Stimulated activated CD8-positive, alpha-beta memory T cell treated with anti-CD3 and anti-CD28 coated beads, Interleukin-7, amount 100 ng/mL, for 4 hours (primary cell): ENCODE data around the gene SMYD3.

Experiments
- DNase-seq, 2 donors: peaks; one replicate each; pipeline ENCODE4 v3.0.0-alpha.2; 2020; ENCODE audit warnings: low read depth in 2 of 2

The SMYD3 gene

GRCh38 chr1:245915841-245916240, 591.2 kb downstream of the SMYD3 start:
- DNase-seq: no peak

DNA sequence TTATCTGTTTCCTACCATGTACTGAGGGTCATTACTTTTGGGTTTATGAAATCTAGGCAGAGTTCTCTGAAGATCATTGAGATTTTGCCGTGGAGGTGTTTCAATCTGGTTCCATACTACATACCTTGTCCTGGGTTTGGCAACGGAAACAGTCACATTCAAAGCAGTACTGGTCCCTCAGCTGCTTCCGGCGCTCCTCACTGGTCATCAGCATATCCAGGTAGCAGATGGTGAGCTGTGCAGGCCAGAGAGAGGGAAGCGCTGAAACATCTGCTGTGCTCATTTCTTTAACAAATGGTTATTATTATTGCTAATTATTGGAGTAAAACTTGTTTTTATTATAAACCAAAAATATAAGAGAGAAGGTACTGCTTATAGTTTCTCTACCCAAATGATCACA, 591.7 kb downstream of the SMYD3 start:
- DNase-seq: no peak

DNA sequence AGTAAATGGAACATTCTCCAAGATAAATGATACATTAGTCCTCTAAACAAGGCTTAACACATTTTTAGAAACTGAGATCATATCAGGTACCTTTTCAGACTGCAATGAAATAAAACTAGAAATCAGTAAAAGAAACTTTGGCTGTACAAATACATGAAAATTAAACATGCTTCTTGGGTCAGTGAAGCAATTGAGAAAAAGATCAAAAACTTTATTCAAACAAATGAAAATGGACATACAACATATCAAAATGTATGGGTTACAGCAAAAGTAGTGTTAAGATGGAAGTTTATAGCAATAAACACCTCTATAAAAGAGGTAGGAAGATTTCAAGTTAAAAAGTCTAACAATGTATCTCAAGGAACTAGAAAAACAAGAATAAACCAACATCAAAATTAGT, 598.5 kb downstream of the SMYD3 start:
- no peak for DNase-seq

- no peak for DNase-seq
Observed at GRCh38 chr1:245906207-245906606, 600.9 kb downstream of the SMYD3 start.

DNA sequence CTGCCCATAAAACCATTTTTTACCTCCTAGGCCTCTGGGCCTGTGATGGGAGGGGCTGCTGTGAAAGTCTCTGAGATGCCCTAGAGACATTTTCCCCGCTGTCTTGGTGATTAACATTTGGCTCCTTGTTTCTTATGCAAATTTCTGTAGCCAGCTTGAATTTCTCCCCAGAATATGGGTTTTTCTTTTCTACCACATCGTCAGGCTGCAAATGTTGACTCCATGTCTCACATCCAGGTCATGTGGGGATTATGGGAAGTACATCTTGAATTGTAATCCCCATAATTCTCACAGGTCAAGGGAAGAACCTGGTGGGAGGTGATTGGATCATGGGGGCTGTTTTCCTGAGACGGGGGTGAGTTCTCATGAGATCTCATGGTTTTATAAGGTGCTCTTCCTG, 603.2 kb downstream of the SMYD3 start:
- no peak for DNase-seq

GRCh38 chr1:245901565-245901964, 605.5 kb downstream of the SMYD3 start:
- DNase-seq: no peak

- no peak for DNase-seq
Observed at GRCh38 chr1:245901037-245901436, 606.0 kb downstream of the SMYD3 start.

DNA sequence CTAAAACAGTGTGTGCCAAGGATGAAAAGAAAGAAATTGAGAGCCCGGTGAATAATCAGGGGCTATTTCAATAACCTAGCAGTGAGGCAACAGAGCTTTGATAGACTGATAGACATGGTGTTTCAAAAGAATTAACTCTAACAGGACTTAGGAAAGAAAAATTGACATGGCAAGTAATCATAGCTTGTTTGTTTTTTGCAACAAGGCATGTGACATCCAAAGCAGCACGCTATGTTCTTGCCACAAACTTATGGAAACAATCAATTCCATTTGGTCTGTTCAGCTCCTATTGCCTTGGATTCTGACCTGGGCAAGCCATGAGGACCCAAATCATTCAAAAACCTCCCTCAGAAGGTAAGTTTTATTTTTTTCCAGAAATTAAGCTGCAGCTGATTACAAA, 608.5 kb downstream of the SMYD3 start:
- no peak for DNase-seq

- DNase-seq: no peak
Observed at GRCh38 chr1:245896258-245896657, 610.8 kb downstream of the SMYD3 start.

- no peak for DNase-seq
Observed at GRCh38 chr1:245895455-245895959, 611.6 kb downstream of the SMYD3 start.

DNA sequence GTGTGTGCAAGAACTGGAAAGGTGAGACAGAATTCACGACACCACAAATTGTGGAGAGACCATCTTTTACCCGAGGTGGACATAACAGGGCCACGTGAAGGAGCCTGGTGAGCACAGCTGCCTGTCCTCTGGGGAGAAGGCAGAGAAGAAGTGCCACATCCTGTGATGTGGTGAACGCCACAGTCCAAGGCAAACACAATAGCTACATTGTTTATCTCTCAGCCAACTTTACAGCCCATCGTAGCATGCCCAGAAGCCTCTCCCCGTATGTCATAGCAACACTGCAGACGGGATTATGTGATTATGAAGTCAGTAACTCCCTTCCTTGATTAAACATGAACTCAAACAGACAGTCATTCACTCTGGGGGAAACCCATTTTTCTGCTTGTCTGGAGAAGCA, 612.2 kb downstream of the SMYD3 start:
- DNase-seq: no peak

GRCh38 chr1:245893025-245893424, 614.1 kb downstream of the SMYD3 start:
- DNase-seq: no peak

- no peak for DNase-seq
Observed at GRCh38 chr1:245888809-245889208, 618.3 kb downstream of the SMYD3 start.

DNA sequence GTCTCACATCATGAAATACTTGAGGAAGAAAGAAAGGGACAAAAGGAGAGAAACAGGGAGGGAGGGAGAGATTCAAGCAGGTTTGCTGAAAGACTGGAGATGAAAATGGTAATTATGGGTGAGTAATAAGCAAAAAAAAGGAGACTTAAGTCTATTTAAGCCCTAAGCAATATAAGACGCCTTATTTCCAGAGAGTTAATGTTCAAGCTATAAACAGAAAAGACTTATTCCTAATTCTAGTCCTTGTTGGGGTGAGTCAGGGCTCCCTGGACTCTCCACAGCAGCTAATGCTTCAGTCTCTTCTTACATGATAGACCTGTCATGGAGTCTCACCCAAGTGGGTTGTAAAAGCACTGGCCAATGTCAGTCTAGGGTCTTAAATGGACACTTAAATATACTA, 619.2 kb downstream of the SMYD3 start:
- no peak for DNase-seq

- no peak for DNase-seq
Observed at GRCh38 chr1:245881767-245882391, 625.2 kb downstream of the SMYD3 start.

DNA sequence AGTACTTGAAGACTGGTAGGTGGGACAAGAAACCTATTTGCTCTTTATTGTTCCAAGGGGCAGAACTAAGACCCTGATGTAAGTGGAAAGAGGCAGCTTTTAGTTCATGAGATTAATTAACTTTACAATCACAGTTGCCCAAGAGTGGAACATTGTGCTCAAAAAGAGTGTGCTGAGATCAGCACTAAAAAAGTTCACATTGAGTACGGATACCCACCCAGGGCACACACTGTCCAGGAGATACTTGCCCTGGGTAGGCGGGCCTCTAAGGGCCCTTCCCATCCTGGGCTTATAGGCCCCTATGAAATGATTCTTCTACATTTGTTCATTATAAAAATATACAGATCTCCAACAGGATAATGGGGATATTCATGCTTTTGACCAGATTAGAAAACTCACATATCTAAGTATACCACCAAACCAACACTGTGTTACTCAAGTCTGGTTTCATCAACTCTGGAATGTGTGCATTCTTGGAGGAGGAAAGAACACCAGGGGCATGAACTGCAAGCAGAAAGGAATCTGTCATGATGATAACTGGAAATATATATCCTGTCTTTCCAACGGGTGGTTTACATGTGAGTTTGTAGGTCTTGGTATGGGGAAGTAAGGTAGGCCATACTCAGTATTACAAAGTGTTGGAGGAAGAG, 626.2 kb downstream of the SMYD3 start:
- no peak for DNase-seq

- DNase-seq: no peak
Observed at GRCh38 chr1:245879091-245879490, 628.0 kb downstream of the SMYD3 start.

DNA sequence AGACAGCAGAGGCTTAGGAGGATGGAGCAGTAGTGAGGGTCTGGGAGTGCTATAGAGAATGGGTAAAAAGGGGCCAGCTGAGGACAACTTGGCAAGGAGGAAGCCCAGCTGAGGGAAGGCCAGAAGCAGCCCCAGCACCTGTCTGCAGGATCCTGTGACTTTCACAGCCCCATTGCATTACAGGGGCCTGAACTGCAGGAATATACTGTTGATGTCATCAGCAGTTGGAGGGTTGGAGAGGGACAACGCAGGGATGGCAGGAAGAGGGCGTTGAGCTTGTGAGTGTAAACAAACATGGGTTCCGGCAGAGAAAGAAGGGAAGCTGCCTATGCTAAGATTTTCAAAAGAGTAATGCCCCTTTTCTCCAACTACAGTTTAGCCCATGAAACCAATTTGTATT, 628.5 kb downstream of the SMYD3 start:
- no peak for DNase-seq

- DNase-seq: no peak
Observed at GRCh38 chr1:245877976-245878375, 629.1 kb downstream of the SMYD3 start.

DNA sequence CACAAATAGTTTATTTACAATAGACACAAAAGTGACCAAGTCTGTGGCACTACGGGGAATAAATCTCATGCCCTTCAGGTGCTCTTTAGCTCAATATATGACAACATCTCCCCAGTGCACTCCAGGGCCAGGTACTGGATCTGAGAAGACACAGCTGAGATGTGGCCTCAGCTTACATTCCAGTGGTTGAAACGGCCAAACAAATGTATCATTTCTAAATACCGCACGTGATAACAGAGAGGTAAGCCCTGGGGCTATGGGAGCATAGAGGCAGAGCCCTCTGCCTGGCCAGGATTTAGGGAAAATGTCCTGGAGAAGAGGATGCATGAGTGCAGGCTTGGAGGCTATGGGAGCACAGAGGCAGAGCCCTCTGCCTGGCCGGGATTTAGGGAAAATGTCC, 630.5 kb downstream of the SMYD3 start:
- DNase-seq: no peak

DNA sequence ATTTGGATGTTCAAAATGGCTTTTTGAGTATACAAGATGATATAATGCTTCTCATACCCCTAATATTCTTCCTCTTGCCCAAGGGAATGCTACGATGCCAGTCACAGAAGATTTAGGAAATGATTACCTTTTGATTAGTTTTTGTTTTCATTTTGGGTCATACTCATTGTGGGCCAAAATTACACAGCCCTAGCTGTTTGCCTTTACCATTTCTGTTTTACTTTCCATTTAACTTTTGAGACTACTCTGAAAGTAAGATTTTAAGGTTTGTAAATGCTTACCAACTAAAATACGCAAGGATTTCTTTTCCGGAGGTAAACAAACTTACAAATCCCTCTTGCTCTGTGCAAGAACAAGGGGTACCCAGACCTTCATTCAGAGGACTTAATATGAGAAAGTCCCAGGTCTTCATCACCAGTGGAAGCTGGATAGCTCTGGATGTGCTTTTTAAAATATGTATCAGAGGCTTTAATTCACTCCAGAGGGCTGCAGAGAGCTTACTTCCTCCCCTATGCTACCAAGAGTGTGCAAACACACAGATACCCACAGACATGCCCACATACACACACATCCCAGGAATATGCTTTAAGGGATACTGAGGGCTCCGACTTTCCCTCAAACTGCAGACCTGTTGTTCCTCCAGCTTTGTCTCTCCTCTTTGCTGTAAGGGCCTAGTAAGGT, 631.4 kb downstream of the SMYD3 start:
- DNase-seq: no peak

DNA sequence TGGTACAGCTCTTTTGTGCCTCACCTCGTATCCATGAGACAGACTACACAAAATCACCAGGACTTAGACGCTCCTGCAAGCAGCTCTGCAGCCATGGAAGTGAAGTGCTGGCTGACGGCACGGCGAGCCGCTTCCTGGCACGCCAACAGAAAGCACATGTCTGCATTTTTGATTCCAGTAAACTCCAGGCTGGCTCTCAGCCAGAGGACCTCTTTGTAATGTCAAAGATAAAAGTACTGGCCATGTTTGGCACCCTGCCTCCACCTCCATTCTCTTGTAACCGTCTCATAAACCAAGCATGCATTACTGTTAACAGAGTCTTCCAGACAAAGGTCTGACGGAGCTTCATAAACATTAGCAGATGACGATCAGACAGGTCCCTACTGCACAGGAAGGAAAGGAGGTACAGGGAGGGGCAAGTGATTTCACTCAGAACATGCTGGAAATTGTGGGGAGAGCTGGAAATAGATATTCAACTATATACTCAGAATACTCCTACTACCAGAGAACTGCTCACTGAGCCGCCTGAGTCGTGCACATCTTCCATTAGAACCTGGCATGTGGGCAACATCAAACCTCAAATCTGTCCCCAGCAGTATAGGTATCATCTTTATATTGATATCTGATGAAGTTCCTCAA, 632.0 kb downstream of the SMYD3 start:
- DNase-seq: no peak
